BE2C (cell line): ENCODE measurements around the gene SMKR1.

ENCODE experiments used
- DNase-seq: peaks from one replicate; pipeline ENCODE4 v3.0.0-alpha.2; 2020
- H3K27me3 ChIP-seq: fragments of 250-450 bp; sonication (Bioruptor Pico); 2 replicates; pipeline ENCODE4 v1.5.1; 2020; ENCODE audit warnings: mild to moderate bottlenecking
- H3K36me3 ChIP-seq: fragments of 250-450 bp; sonication (Bioruptor Pico); 2 replicates; pipeline ENCODE4 v1.5.1; 2020; ENCODE audit warnings: mild to moderate bottlenecking
- H3K4me1 ChIP-seq: fragments of 250-450 bp; sonication (Bioruptor Pico); 2 replicates; pipeline ENCODE4 v1.5.1; 2020
- H3K4me3 ChIP-seq: 2 replicates; pipeline ENCODE4 v1.5.1; 2011; ENCODE audit warnings: low read depth, low read length
- H3K9me3 ChIP-seq: fragments of 250-450 bp; sonication (Bioruptor Pico); 2 replicates; pipeline ENCODE4 v1.5.1; 2020
- TF ChIP-seq, protein P1 (sequence below): IDR thresholded peaks from 2 replicates; pipeline ENCODE4 v1.5.1; 2012; ENCODE audit warnings: mild to moderate bottlenecking, low read depth, low read length

The SMKR1 gene

DNA sequence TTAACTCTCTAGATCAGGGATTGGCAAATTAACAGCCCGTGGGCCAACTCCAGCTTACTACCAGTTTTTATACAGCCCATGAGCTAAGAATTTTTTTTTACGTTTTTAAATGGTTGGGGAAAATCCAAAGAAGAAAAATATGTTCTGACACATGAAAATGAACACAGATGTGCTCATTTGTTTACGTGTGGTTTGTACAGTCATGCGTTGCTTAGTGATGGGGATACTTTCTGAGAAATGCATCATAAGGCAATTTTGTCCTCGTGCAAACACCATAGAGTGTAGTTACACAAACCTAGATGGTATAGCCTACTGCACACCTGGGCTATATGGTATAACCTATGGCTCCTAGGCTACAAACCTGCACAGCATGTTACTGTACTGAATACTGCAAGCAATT lies 8.3 kb upstream of the SMKR1 start:
- Histone ChIP-seq H3K36me3 (no peaks in the 10 kb centered on the region), H3K9me3 (no peaks in the 10 kb centered on the region), H3K27me3 (no peaks in the 10 kb centered on the region), H3K4me3 (no peak overlapping the region), H3K4me1 (no peaks in the 10 kb centered on the region)
- TF ChIP-seq, protein P1, sequence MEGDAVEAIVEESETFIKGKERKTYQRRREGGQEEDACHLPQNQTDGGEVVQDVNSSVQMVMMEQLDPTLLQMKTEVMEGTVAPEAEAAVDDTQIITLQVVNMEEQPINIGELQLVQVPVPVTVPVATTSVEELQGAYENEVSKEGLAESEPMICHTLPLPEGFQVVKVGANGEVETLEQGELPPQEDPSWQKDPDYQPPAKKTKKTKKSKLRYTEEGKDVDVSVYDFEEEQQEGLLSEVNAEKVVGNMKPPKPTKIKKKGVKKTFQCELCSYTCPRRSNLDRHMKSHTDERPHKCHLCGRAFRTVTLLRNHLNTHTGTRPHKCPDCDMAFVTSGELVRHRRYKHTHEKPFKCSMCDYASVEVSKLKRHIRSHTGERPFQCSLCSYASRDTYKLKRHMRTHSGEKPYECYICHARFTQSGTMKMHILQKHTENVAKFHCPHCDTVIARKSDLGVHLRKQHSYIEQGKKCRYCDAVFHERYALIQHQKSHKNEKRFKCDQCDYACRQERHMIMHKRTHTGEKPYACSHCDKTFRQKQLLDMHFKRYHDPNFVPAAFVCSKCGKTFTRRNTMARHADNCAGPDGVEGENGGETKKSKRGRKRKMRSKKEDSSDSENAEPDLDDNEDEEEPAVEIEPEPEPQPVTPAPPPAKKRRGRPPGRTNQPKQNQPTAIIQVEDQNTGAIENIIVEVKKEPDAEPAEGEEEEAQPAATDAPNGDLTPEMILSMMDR: no peak
- no peak for DNase-seq

DNA sequence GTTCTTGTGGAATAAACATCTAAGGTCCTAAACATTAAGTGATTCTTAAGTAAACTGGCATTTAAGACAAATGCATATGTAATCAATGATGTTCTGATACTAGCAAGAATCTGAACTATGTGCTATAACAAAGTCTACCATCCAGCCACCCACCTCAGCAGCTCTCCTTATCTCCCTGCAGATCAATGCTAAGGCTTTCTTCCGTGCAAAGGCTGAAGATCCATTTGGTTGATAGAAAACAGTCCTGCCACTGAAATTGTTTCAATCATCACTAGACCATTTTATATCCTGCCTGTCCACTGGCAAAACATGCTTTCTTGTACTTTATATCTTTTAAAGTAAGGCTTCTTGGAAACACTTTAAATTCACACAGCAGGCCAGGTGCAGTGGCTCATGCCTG lies 6.3 kb upstream of the SMKR1 start:
- TF ChIP-seq, protein P1: no peak

DNA sequence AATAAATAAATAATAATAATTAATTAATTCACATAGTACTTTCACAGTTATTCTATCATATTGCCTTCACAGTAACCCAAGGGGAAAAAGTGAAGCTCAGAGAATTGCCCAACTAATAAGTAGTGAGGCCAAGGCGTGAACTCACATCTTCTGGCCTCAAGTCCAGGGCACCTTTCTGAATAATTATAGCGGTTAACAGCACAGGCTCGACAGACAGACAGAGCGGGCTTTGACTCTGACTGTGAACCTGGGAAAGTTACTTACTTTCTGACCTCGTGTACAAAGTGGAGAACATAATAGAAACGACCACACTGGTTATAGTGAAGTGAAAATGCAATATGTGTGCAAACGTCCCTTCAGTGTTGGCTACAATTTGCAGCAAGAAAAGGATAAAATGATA lies 5.7 kb upstream of the SMKR1 start:
- DNase-seq: no peak
- TF ChIP-seq, protein P1: no peak
- no peak overlapping the region for H3K4me3 ChIP-seq
- no peaks in the 10 kb centered on the region for H3K36me3 ChIP-seq
- H3K27me3 ChIP-seq: no peaks in the 10 kb centered on the region
- no peaks in the 10 kb centered on the region for H3K9me3 ChIP-seq
- H3K4me1 ChIP-seq: no peaks in the 10 kb centered on the region

More for the DNA sequence above, 6.3 kb upstream of the SMKR1 start:
- Histone ChIP-seq H3K4me1 (no peaks in the 10 kb centered on the region), H3K36me3 (no peaks in the 10 kb centered on the region), H3K9me3 (no peaks in the 10 kb centered on the region), H3K27me3 (no peaks in the 10 kb centered on the region), H3K4me3 (no peak overlapping the region)
- no peak for DNase-seq

DNA sequence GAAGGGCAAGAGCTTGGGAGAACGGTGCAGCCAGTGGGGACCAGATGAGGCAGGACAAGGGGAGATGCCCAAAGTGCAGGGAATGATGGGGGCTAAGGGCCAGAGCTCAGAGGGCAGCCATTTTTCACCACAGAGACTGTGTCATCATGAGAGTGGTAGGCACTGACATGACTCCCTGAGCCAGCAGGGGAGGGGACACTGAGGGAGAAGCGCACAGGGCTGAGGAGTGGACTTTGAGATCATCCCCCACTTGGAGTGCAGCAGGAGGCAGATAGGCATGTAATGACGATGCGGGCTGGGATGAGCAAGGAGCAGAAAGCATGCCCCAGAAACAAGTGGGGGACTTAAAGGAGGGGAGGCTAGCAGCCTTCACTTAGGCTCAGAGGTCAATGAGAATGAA lies 5.2 kb upstream of the SMKR1 start:
- Histone ChIP-seq H3K4me1 (no peaks in the 10 kb centered on the region), H3K4me3 (no peak overlapping the region), H3K36me3 (no peaks in the 10 kb centered on the region), H3K9me3 (no peaks in the 10 kb centered on the region), H3K27me3 (no peaks in the 10 kb centered on the region)
- no peak for DNase-seq
- TF ChIP-seq, protein P1: no peak

DNA sequence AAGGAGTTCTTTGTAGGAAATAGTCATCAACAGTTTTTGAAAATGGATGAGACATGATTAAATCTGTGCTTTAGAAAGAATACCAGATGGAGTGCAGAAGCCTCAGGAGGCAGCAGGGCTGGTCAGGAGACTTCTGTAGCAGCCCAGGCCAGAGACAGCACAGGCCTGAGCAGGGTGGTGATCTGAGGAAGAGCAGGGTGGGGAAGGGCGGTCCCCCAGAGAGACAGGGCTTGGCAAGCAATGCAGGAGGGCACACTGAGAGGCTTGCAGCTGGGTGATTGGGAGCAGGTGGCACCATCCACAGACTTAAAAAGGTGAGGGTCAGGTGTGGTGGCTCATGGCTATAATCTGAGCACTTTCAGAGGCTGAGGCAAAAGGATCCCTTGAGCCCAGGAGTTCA lies 4.3 kb upstream of the SMKR1 start:
- Histone ChIP-seq H3K4me1 (no peaks in the 10 kb centered on the region), H3K27me3 (peaks cover 6% of the 10 kb centered on the region), H3K9me3 (no peaks in the 10 kb centered on the region), H3K4me3 (no peak overlapping the region), H3K36me3 (no peaks in the 10 kb centered on the region)
- TF ChIP-seq, protein P1: no peak
- DNase-seq: no peak

DNA sequence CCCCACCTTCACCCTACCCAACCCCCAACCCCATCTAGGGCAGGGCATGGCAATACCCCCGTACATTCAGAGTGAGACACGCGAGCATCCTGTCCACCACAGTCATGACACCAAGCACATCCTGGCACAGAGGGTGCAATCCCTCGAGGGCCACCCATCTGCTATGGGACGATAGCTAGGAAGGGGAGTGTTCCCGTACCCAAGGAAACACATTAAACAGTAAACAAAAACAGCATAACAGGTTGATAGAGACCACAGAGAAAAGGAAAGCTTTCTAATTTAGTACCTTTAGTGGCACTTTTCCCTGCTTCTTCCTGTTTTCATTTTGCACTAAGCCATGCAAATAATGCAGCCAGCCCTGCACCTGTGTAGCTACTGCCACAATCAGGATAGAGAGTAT lies 2.3 kb upstream of the SMKR1 start:
- TF ChIP-seq, protein P1: no peak
- DNase-seq: no peak
- no peak overlapping the region for H3K4me3 ChIP-seq

More for the DNA sequence above, 2.3 kb upstream of the SMKR1 start:
- H3K27me3 ChIP-seq: peaks cover 9% of the 10 kb centered on the region
- no peaks in the 10 kb centered on the region for H3K9me3 ChIP-seq
- no peaks in the 10 kb centered on the region for H3K36me3 ChIP-seq
- H3K4me1 ChIP-seq: no peaks in the 10 kb centered on the region
